ENCODE results near the gene HES5.

HES5 gene

DNA sequence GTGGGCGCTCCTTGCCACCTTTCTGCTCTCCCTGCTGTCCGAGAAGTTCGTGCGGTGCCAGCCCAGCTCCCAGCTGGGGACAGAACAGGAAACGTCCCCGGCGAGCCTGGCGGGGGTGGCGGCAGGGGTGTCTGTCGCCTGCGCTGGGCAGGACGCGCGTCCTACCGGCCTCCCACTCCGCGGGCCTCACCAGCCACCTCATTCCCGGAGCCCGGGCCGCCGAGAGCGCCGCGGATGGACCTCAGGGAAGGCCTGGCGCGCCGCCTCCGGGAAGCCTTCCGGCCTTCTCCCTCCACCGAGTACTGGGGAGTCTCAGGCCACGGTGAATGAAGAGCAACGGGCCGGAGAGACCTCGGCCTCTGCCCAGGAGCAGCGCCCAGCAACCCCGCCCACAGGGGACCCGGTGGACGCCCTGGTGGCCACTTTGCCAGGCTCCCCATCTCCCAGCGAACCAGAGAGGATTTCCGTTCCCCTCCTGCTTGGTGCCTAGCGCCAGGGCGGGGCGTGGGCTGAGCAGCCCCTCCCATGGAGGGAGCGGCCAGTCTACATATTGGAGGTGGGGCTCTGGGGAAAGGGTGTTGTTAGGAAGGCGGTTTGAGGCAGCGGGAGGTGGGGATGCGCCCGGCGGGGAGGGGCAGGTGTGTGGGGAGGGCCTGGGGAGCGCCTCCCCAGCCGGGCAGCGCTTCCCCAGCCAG, 16.6 kb upstream of the HES5 start:
- DNase-seq = peak; percentile 94

DNA sequence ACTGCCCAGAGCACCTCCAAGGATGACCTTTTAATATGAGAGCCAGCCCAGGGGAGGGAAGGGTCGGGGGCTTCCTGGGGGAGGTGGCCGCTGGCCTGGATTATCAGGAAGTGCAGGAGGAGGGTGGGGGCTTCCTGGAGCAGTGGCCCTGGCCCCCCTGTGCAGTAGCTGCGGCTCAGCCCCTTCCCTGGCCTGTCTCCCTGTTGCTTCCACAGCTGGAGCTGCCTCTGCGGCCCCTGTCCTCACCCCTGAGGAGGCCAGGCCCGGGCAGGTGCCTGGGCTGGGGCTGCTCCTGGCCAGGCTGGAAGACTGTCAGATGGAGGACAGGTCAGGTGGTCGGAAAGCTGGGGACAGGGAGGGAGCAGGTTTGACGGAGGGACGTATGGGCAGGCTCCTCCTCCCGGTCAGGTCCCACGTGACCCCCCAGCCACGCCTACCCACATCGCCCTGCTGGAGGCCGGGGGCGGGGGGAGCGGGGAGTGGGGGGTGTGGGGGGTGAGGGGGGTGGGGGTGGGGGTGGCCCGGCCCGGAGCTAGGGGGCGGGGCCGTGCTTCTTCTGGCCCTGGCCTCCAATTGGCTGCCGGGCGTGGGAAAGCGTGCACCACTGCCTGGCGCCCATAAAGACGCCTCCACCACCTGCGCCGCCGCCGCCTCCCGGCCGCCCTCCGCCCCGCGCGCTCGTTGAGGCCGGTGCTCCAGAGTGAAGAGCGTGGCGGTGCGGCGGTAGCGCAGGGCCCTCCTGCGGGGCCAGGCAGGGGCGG, 15.9 kb upstream of the HES5 start:
- peak; percentile 92 for DNase-seq

DNA sequence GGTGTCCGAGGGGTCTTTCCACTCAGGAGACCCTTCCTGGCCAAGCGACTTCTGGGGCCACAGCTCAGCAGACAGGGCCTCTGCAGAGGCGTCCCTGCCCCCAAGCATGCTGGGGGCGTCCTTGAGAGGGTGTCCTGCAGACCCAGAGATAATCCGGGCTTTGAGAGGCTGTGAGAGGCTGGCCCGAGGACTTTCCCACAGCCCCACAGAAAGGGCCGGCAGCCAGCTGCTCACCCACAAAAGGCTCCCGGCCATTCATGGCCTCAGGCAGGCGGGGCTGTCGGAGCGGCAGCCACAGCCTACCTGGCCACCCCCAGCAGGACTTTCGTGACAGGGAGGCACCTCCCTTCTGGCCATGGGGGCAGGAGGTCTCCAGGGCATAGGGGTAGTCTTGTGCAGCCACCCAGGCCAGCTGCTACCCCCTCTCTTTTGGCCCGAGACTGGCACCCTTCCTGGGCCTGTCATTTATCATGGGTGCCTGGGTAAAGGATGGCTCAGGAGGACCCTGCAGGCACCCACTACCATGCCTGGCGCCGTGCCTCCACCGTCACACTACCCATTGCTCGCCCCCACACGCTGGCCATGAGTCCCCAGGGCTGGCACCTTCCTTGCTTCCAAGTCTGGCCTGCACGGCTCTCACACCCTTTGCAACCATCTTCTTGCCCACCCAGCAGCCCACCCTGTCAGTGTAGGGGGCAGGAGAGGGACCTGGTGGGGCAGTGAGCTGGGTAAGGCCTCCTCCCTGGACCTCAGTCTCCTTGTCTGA, 15.0 kb upstream of the HES5 start:
- DNase-seq = peak; percentile 16

- peak; percentile 10 for DNase-seq
Measured at GRCh38 chr1:2544093-2544874, 14.2 kb upstream of the HES5 start.

DNA sequence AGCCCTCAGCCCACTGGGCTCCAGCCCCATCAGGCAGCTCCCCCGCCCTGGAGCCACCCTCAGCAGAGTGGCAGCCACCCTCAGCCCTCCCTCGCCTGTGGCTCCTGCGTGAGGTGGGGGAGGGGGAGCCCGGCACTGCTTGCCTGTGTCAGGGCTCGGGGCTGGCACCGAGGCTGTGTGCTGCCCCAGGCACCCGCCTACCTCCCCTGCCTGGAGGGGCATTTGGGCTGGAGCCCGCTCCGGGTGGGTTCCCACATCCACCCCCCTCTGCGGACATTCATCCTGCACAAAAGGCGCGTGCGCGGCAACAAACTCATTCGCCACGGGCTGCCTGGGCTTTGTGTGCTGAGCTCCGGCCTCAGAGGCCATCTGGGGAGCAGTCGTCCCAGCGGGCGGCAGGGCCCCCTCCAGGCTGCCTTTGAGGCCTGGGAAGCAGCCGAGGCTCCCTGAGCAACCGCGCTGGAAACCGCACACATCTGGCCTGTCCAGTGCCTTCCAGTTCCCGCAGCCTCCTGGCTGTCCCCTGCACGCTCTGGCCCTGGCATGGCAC, 13.6 kb upstream of the HES5 start:
- DNase-seq = peak; percentile 84

DNA sequence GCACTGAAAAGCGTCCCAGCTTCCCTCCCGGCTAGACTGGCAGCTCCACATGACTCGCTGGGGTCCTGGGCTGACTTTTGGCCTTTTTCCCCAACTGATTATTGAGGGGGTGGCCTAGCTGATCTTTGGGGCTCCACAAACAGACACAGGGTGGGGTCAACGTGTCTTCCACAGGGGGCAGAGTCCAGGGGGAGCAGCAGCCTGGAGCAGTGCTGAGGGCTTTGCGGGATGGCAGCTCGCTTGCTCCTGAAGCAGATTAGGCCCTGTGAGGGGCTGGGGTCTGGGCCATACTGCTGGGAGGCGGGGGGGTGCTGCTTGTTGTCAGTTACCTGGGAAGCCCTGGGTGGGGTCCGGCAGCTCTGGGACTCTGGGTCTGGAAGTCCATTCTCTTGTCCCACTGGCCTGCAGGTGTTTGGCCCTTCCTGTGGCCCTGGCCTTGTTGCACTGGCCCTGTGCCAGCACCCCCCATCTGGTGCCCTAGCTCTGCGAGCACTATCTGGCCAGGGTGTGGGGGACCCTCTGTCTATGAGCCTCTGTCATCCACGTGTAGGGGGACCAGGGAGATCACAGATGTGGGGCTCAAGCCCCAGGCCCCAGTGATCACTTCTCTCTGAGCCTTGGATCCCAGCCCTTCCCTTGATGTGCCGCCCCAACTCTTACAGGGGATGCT, 12.3 kb upstream of the HES5 start:
- no peak for DNase-seq

DNA sequence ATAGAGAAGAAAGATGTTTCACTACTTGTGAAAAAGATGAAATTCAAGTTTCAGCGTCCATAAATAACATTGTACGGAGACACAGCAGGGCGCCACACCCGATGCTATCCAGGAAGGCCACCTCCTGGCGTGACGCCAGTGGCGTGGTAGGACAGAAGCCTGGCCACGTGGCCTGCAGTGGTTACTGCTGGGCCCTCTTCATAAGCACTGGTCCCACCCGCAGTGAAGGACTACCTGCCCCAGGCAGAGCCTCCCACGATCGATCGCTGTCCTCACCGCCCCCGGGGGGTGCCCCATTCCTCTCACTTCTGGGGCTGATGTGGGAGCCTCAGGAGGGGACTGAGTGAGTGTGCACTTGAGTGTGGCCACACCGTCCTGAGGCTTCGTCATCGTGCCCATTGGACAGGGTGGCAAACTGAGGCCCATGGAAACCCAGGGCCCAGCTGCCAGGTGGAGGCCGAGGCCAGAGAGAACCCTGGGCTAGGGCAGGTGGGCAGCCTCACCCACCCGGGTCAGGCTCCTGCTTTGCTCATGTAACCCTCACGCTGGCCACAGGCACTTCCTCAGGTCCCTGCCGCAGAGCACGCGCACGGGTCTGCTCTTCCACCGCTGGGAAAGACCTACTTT, 11.7 kb upstream of the HES5 start:
- DNase-seq = peak; percentile 43

GRCh38 chr1:2540816-2541492, 10.9 kb upstream of the HES5 start:
- DNase-seq = peak; percentile 72

- DNase-seq = peak; percentile 10
Measured at GRCh38 chr1:2539312-2539907, 9.3 kb upstream of the HES5 start.

DNA sequence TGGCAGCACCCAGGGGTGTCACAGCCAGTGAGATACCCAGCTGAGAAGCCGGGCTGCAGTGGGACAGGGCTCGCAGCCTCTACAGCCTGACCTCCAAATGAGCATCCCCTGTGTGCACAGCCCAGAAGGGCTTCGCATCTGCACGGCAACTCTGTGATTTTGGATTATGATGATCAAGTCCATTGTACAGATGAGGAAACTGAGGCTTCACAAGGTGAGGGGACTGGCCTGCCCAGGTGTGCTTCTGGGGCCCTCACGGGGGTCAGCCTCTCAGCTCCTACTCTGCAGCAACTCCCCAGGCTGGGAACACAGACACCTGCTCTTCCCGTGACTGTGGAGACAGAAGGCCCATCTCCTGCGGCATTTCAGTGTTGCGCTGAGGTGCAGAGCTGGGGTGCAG, 8.8 kb upstream of the HES5 start:
- no peak for DNase-seq

GRCh38 chr1:2538376-2538775, 8.3 kb upstream of the HES5 start:
- DNase-seq = no peak

DNA sequence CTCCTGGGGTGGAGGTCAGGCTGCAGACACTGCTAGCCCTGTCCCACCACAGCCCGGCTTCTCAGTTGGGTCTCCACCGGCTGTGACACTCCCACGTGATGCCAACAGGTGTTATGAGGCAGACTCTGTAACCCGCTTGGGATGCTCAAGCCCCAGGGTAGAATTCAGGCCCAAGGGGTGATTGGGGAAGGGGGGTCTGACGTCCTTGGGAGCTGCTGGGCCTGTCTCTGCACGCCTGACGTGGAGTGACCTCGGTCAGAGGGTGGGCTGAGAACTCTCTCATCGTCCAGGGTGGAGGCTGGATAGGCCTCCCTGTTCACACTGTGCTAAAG, 7.7 kb upstream of the HES5 start:
- DNase-seq = peak; percentile 72

GRCh38 chr1:2535981-2536380, 5.9 kb upstream of the HES5 start:
- peak; percentile 39 for DNase-seq

- DNase-seq = peak; percentile 26
Measured at GRCh38 chr1:2535455-2535854, 5.4 kb upstream of the HES5 start.

- DNase-seq = peak; percentile 92
Measured at GRCh38 chr1:2534687-2535441, 4.8 kb upstream of the HES5 start.

DNA sequence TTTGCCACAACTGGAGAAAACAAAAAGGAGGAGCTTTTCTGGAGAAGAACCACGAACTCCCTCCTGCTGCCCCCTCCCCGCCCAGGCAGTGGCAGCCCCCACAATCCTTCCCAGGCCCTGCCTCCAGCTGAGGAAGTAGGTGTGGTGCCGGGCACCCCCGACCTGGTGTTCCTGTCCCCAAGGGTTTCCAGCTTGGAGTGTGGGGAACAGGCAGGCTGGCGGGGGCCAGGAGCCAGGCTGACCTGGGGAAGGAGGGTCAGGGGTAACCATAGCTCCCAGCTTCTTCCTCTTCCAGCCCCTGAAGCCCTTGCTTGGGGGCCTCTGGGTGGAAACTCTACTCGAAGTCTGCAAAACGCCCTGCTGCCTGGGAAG, 4.2 kb upstream of the HES5 start:
- DNase-seq = no peak

GRCh38 chr1:2533365-2533764, 3.3 kb upstream of the HES5 start:
- no peak for DNase-seq

DNA sequence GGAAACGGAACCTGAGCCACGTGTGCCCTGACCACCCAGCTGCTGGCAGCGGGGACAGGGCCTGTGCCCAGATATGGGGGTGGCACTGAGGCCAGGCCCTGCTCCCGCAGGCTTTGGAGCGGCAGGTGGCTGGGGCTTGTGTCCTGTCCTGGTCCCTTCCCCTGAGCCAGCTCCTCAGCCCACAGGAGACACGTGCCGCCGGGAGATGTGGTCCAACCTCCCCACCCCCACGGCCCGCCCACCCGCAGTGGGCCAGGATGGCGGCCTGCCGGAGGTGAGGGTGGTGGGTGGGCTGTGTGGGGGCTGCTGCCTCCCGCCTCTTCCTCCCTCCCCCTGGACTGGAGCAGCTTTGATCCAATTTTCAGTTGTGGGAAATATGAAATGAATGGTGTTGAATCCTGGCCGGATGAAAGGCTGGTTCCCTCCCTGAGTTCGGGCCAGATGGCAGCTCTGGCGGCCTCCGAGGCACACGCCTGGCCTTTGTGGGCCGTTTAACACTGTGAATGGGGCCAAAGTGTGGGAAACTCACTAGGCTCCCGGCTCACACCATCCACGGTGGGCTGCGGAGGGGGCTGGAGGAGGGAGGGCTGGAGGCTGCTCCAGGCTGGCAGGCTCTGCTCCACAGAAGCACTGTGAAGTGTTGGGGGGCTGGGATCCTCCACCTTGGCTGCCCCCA, 2.6 kb upstream of the HES5 start:
- no peak for DNase-seq
